Measurements from ENCODE around the gene NUDT3.
"Not testable (repeated sequence)": the region's sequence is repeated elsewhere in the genome, so short reads cannot be mapped to it uniquely, and the experiment has no call there.

DNA sequence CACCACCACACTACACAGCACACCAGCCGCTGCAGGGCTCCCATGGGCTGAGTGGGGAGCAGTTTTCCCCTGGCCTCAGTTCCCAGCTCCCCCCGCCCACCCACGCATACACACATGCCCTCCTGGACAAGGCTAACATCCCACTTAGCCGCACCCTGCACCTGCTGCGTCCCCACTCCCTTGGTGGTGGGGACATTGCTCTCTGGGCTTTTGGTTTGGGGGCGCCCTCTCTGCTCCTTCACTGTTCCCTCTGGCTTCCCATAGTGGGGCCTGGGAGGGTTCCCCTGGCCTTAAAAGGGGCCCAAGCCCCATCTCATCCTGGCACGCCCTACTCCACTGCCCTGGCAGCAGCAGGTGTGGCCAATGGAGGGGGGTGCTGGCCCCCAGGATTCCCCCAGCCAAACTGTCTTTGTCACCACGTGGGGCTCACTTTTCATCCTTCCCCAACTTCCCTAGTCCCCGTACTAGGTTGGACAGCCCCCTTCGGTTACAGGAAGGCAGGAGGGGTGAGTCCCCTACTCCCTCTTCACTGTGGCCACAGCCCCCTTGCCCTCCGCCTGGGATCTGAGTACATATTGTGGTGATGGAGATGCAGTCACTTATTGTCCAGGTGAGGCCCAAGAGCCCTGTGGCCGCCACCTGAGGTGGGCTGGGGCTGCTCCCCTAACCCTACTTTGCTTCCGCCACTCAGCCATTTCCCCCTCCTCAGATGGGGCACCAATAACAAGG is 147.3 kb downstream of the NUDT3 start:
- TF ChIP-seq, protein P1, sequence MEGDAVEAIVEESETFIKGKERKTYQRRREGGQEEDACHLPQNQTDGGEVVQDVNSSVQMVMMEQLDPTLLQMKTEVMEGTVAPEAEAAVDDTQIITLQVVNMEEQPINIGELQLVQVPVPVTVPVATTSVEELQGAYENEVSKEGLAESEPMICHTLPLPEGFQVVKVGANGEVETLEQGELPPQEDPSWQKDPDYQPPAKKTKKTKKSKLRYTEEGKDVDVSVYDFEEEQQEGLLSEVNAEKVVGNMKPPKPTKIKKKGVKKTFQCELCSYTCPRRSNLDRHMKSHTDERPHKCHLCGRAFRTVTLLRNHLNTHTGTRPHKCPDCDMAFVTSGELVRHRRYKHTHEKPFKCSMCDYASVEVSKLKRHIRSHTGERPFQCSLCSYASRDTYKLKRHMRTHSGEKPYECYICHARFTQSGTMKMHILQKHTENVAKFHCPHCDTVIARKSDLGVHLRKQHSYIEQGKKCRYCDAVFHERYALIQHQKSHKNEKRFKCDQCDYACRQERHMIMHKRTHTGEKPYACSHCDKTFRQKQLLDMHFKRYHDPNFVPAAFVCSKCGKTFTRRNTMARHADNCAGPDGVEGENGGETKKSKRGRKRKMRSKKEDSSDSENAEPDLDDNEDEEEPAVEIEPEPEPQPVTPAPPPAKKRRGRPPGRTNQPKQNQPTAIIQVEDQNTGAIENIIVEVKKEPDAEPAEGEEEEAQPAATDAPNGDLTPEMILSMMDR (IDR thresholded peaks at IDR 0.05; ENCODE audit: low read length) = not testable (repeated sequence)
- not testable (repeated sequence) for TF ChIP-seq EZH2phosphoT487 (IDR thresholded peaks at IDR 0.05; ENCODE audit: low read length)
